ENCODE data around the gene SLFN14.
"Not testable (repeated sequence)": the region's sequence is repeated elsewhere in the genome, so short reads cannot be mapped to it uniquely, and the experiment has no call there.

Gene SLFN14

GRCh38 chr17:35557353-35557752, 3.3 kb downstream of the SLFN14 start:
- no peak for DNase-seq

DNA sequence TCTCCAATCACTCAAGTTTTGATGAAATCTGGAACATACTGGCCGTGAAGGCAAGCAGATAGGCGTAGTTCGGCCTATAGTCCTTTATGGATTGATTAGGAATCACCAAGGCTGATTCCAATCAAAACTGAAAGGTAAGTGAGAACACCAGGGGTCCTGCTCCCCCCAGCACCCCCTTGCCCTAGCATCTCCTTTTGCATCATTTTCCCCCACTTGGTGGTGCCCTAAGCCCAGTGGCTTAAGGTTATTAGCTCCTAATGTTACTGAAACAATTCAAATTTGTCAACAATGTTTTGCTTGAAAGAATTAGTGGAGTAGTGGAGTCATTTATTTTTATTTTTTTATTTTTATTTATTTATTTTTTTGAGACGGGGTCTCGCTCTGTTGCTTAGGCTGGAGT, 4.9 kb downstream of the SLFN14 start:
- no peak for DNase-seq

GRCh38 chr17:35554668-35555067, 6.0 kb downstream of the SLFN14 start:
- DNase-seq, result no peak

- no peak for DNase-seq
Measured at GRCh38 chr17:35553310-35553709, 7.3 kb downstream of the SLFN14 start.

DNA sequence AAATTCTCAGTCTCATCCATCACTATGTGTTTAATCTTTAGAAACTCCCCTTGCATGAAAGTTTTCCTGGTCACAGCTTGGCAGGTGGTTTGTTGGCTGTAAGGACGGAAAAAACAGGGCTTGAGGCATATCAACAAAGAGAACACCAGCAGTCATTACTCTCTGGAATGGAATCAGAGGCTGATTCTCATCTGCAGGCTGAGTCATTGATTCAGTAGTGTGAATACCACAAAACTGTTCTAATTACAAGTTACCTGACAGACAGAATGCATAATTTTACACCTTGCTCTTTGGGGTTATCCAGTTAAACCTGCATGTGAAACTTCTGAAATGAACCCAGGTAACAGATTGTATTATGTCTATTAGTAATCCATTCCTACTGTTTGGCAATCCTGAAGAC, 11.6 kb downstream of the SLFN14 start:
- DNase-seq, result no peak

DNA sequence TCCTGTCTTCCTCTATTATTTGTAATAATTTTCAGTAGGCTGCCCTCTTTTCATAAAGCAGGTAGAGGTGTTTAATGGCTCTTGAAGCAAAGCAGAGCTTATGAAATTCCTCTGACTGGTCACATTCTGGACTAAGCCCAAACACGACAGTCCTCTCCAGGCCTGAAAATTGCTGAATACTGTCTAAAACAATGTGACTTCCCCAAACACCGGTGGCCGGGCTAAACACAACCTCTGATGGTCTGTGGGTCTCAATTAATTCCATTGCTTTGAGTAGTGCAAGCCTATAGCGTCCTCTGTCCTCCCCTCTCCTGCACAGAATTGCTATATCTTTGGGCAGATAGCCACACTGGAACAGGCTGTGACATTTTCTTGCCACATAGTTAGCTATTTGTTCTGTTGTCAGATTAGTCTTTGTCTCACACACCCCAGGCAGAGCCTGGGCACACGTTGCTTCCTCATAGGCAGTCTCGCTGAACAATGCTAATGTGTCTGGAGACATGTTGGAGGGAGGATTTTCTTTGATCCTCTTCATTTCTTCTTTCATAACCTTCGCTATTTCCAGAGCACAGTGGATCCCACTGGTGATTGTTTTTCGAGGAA, 12.3 kb downstream of the SLFN14 start:
- DNase-seq, result no peak

GRCh38 chr17:35546487-35546886, 14.1 kb downstream of the SLFN14 start:
- DNase-seq, result no peak

DNA sequence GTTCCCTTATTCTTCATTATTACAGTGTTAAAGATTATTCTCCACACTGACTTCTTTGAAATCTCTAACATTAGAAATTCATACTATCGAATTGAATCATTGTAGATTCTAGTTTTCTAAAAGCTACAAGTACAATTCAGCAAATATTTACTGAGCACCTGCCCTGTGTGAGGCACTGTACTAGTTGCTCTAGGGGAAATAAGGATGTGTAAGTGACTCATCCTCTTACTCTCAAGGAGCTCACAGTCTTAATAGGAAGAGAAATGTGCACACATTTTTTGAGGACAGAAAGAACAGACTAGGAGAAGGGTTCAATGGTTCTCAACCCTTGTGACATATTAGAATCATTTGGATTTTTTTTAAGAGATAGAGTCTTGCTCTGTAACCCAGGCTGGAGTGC, 15.5 kb downstream of the SLFN14 start:
- no peak for DNase-seq

DNA sequence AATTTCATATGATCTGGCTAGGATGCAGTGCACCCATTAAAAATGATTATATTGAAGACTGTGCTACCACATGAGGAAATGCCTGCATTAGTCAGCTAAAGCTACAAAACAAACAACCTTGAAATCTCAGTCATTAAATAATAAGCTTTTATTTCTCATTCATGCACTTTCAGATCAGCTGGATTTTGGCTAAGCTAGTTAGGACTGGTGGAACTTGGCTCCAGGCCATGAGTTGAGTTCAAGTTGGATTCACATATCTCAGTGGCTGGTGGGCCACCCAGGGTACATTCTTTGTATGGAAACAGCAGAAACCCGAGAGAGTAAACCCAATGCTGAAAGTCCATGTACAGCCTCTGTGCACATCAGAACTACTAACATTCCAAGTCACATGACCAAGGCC, 16.8 kb downstream of the SLFN14 start:
- DNase-seq, result no peak

GRCh38 chr17:35542990-35543389, 17.6 kb downstream of the SLFN14 start:
- DNase-seq, result no peak

DNA sequence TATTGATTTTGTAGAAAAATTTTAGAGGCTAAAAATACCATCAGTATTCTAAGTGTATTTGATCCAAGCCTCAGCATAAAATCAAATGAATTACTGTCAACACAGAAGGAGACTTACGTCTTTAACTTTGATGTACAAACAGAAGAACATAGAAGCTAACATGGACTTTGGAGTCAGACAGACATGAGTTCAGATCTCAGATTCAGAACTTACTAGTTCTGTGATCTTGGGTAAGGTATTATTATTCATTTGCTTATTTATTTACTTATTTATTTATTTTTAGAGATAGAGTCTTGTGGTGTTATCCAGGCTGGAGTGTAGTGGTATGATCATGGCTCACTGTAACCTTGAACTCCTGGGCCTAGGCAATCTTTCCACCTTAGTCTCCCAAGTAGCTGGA, 19.2 kb downstream of the SLFN14 start:
- DNase-seq, result no peak

DNA sequence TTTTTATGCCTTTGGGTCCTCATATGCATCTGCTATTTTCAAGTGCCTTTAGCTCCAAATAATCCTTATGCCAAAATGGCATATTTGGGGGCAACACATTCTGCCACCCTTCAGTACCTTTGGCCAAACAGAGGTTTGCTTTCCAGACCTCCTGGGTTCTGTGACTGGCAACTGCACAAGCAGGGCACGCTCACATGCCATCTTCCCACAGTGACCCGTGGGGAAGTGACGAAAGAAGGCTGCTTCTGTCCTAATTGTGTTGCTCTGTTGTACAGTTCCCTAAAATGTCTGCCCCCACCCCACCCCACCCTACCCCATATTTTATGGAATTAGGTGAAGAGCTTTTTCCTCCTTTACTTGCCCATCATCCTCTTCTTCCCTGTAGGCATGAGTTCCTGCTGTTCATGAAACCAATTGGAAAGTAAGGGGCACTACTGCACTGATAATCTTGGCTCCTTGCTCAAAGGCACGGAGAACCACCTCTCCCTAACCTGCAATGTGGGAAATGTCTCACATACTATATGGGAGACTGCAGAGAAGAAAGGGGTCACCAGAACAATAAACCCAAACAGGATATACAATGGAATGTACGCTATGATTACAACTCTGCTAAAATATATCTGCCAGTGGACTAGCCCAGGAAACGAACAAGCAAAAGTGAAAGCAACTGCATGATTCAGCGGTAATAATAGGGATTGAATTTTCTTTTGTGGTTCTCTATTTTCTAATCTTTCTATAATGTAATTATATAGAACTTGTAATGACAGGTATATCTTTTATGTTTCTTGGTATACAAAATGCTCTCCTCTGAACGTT, 19.8 kb downstream of the SLFN14 start:
- DNase-seq, result no peak

GRCh38 chr17:35539659-35540026, 21.0 kb downstream of the SLFN14 start:
- no peak for DNase-seq

DNA sequence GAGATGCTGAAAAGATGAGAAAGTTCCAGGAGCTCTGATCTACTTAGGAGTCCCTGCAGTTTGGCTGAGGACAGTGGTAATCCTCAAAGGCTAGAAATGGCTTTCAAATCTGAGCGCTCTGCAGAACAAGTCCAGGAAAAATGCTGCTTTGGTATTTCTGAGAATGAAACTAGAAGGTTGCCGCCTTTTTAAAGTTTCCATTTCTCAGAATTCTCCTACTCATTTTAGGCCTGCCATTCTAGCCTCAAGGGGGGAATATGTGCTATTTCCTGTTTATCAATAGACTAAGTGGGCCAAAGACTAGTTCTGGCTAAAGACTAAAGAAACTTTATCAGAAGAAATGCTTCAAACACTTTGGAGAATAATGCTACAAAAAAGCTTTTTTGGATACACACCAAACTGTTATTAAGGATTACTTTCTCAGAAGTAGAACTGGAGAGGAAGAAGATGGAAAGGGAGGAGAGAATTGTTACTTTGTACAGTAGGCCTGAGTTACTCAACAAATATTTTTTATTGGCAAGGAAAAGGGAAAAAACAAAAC, 22.9 kb downstream of the SLFN14 start, which contains the start of gene SLFN12L:
TSS of gene SLFN12L (minus strand) at position 78 of the 541 bp plus-strand sequence. CDS start 15,314 bp downstream, outside the sequence.
- DNase-seq, result no peak

DNA sequence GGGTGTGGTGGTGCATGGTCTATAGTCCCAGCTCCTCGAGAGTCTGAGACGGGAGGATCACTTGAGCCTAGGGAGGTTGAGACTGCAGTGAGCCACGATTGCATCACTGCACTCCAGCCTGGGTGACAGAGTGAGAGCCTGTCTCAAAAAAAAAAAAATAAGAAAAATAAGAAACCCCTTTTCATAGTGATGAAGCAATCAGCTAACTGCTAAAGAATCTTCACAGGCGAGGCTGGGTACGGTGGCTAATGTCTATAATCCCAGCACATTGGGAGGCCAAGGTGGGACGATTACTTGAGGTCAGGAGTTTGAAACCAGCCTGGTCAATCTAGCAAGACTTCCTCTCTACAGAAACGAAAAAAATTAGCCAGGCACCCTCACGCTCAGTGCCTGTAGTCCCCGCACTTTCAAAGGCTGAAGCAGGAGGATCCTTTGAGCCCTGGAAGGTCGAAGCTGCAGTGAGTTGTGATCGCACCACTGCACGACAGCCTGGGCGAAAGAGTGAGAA, 23.9 kb downstream of the SLFN14 start:
- no peak for DNase-seq

DNA sequence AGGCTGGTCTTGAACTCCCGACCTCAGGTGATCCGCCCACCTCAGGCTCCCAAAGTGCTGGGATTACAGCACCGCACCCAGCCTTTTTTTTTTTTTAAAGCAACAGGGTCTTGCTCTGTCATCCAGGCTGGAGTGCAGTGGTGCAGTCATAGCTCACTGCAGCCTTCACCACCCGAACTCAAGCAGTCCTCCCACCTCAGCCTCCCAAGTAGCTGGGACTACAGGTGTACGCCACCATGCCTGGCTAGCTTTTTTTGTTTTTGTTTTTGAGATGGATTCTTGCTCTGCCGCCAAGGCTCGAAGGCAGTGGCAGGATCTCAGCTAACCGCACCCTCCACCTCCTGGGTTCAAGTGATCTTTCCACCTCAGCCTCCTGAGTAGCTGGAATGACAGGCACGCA, 25.2 kb downstream of the SLFN14 start:
- DNase-seq, result not testable (repeated sequence)

DNA sequence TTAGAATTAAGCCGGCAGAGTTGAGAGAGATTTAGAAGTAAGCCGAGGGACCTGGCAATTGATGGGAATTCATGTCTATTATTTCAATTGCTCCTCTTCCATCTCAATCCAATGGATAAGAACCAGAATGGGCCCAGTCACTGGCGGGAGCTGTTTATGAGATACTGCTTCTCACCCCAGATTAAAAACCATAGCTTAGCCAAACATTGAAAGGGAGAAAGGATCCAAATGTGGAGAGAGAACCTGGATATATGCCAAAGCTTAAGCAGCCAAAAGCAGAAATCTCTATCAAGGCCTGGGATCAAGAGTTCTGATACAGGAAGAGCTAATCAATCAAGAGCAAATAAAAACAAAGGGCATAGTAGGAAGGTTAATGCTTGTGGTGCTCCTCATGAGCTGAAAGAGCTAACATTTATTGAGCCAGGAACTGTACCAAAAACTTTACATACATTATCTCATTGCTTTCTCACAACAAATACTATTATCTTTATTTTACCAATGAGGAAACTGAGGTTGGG, 26.0 kb downstream of the SLFN14 start:
- no peak for DNase-seq

DNA sequence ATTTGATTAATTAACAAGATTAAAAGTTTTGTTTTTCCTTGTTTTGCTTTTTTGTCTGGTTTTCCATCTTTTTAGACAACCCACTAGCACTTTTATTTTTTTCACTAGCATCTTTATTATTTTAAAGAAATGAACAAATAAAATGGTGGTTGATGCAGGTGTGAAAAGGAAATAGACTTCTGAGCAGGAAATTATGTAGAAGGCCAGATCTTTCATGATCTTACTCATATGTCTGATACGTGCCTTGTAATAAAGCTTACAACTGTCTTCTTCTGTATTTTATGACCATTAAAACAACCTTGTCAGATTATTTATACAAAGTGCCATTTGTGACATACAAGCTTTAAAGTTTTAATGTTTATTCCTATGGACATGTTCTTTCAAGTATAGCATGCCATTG, 29.5 kb downstream of the SLFN14 start:
- DNase-seq, result no peak

GRCh38 chr17:35529866-35530265, 30.8 kb downstream of the SLFN14 start:
- no peak for DNase-seq

DNA sequence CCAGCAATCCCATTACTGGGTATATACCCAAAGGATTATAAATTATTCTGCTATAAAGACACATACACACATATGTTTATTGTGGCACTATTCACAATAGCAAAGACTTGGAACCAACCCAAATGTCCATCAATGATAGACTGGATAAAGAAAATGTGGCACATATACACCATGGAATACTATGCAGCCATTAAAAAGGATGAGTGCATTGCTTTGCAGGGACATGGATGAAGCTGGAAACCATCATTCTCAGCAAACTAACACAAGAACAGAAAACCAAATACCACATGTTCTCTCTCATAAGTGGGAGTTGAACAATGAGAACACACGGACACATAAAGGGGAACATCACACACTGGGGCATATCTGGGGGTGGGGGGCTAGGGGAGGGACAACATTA, 31.3 kb downstream of the SLFN14 start:
- not testable (repeated sequence) for DNase-seq

DNA sequence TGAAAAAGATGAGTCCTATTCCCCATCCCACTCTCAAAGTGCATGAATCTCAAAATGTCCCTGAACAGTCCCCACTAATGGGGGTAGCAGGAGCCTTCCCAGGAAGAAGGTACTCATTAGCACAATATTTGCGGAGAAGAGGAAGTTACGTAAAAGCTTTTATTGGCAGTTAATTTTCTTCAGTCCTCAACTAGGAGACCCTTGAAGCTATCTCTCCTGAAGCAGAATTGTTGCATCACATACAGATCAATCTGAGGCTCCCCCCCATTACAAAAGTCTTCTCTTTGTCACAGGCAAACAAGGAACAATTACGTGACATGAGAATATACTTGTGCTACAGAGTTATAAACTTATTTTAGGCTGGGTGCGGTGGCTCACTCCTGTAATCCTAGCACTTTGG, 37.3 kb downstream of the SLFN14 start:
- no peak for DNase-seq

DNA sequence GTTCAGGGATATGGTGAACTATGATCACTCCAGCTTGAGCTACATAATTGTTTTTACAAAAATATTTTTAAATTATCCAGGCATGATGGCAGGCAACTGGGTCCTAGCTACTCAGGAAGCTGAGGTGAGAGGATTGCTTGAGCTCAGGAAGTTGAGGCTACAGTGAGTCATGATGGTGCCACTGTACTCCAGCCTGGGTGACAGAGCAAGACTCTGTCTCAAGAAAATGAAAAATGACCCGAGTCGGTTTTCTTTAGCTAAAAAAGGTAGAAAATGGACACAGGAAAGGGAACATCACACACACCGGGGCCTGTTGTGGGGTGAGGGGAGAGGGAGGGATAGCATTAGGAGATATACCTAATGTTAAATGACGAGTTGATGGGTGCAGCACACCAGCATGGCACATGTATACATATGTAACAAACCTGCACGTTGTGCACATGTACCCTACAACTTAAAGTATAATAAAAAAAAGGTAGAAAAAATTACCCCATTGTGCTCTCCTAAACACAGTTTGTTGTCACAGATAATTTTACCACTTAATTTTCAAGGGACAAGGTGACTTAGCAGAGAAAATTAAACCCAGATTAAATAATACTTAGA, 38.9 kb downstream of the SLFN14 start:
- not testable (repeated sequence) for DNase-seq

DNA sequence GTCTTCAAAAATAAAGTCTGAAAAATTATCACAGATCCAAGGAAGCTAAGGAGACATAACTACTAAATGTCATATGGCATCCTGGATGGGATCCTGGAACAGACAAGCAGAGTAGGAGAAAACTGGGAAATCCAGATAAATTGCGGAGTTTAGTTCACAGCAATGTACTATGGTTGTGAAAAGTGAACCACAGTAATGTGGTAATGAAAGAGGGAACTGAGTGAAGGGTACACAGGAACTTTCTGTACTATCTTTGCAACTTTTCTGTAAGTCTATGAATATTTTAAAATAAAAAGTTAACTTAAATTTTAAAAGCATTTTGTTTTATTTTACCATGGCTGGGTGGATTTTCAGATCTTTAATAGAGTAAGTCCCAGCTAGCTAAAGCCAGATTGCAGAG, 39.5 kb downstream of the SLFN14 start:
- DNase-seq, result no peak
